ENCODE results near the gene FAM111A.
"Not testable (repeated sequence)": the region's sequence is repeated elsewhere in the genome, so short reads cannot be mapped to it uniquely, and the experiment has no call there.

Gene FAM111A

GRCh38 chr11:59142530-59143507, at the start of gene FAM111A:
TSS of gene FAM111A (plus strand) at chr11:59142856. CDS start at chr11:59148873, 6,017 bp downstream.
- DNase-seq (ENCODE audit: low read depth in 2 of 2) = peak; percentile 45 to 46

- not testable (repeated sequence) for DNase-seq (ENCODE audit: low read depth in 2 of 2)
These were observed 49.1 kb upstream of the FAM111A start for GRCh38 chr11:59093576-59093975.

GRCh38 chr11:59095225-59095624, 47.4 kb upstream of the FAM111A start:
- DNase-seq (ENCODE audit: low read depth in 2 of 2) = not testable (repeated sequence)

- not testable (repeated sequence) for DNase-seq (ENCODE audit: low read depth in 2 of 2)
These were observed 46.6 kb upstream of the FAM111A start for GRCh38 chr11:59095972-59096575.

- DNase-seq (ENCODE audit: low read depth in 2 of 2) = peak in 1 of 2 donors; percentile 53
These were observed 45.4 kb upstream of the FAM111A start for GRCh38 chr11:59097113-59097708.

- not testable (repeated sequence) for DNase-seq (ENCODE audit: low read depth in 2 of 2)
These were observed 44.7 kb upstream of the FAM111A start for GRCh38 chr11:59097938-59098337.

- DNase-seq (ENCODE audit: low read depth in 2 of 2) = peak in 1 of 2 donors; percentile 10
These were observed 40.3 kb upstream of the FAM111A start for GRCh38 chr11:59102259-59102765.

GRCh38 chr11:59106363-59107336, 36.0 kb upstream of the FAM111A start, which contains the start of gene FAM111B:
TSS of gene FAM111B (plus strand) at chr11:59107237. CDS start at chr11:59109626, 2,389 bp downstream.
- no peak for DNase-seq (ENCODE audit: low read depth in 2 of 2)

- DNase-seq (ENCODE audit: low read depth in 2 of 2) = not testable (repeated sequence)
These were observed 34.9 kb upstream of the FAM111A start for GRCh38 chr11:59107721-59108120.

GRCh38 chr11:59112494-59112893, 30.2 kb upstream of the FAM111A start:
- DNase-seq (ENCODE audit: low read depth in 2 of 2) = no peak

- DNase-seq (ENCODE audit: low read depth in 2 of 2) = no peak
These were observed 28.3 kb upstream of the FAM111A start for GRCh38 chr11:59114344-59114743.

GRCh38 chr11:59115553-59115952, 27.1 kb upstream of the FAM111A start:
- no peak for DNase-seq (ENCODE audit: low read depth in 2 of 2)

GRCh38 chr11:59117774-59118173, 24.9 kb upstream of the FAM111A start:
- no peak for DNase-seq (ENCODE audit: low read depth in 2 of 2)

- no peak for DNase-seq (ENCODE audit: low read depth in 2 of 2)
These were observed 22.8 kb upstream of the FAM111A start for GRCh38 chr11:59119826-59120225.

- peak; percentile 63 to 82 for DNase-seq (ENCODE audit: low read depth in 2 of 2)
These were observed 6.8 kb upstream of the FAM111A start for GRCh38 chr11:59135648-59136461.

GRCh38 chr11:59136551-59136950, 6.1 kb upstream of the FAM111A start:
- not testable (repeated sequence) for DNase-seq (ENCODE audit: low read depth in 2 of 2)

- DNase-seq (ENCODE audit: low read depth in 2 of 2) = no peak
These were observed 5.5 kb upstream of the FAM111A start for GRCh38 chr11:59137190-59137589.

- DNase-seq (ENCODE audit: low read depth in 2 of 2) = no peak
These were observed 4.0 kb upstream of the FAM111A start for GRCh38 chr11:59138643-59139042.

- no peak for DNase-seq (ENCODE audit: low read depth in 2 of 2)
These were observed 1.5 kb upstream of the FAM111A start for GRCh38 chr11:59141191-59141590.
